Ectodermal cell (in vitro differentiated cells): ENCODE data around the gene ARL8A.
A peak's percentile ranks its signal among the peaks of the same experiment; 100 is the strongest.

Experiments used
- H3K27ac ChIP-seq: 2 replicates; pipeline ENCODE4 v1.7.0; 2013; ENCODE audit warnings: mild to moderate bottlenecking, low read depth, low read length; ENCODE audit not compliant: insufficient read depth, poor library complexity, severe bottlenecking
- H3K27me3 ChIP-seq: 2 replicates; pipeline ENCODE4 v1.7.0; 2013; ENCODE audit warnings: mild to moderate bottlenecking, low read length; ENCODE audit not compliant: insufficient read depth, control insufficient read depth, poor library complexity, severe bottlenecking
- H3K36me3 ChIP-seq: one replicate; pipeline ENCODE4 v1.7.0; 2013; ENCODE audit warnings: low read length; ENCODE audit not compliant: control insufficient read depth, insufficient read depth
- H3K4me1 ChIP-seq: one replicate; pipeline ENCODE4 v1.7.0; 2013; ENCODE audit warnings: low read length; ENCODE audit not compliant: control insufficient read depth, insufficient read depth
- H3K4me3 ChIP-seq: 2 replicates; pipeline ENCODE4 v1.7.0; 2013; ENCODE audit warnings: low read depth, low read length, control low read depth; ENCODE audit not compliant: insufficient read depth
- H3K9me3 ChIP-seq: 2 replicates; pipeline ENCODE4 v1.7.0; 2013; ENCODE audit warnings: mild to moderate bottlenecking, low read length, moderate library complexity; ENCODE audit not compliant: control insufficient read depth
- WGBS, 2 experiments: methylation state at CpG; one replicate each; pipeline ENCODE4 v1.1.7; 2013; ENCODE audit warnings: missing lambda C conversion rate in 2 of 2; 5-methylcytosine and 5-hydroxymethylcytosine counted together

The ARL8A gene

DNA sequence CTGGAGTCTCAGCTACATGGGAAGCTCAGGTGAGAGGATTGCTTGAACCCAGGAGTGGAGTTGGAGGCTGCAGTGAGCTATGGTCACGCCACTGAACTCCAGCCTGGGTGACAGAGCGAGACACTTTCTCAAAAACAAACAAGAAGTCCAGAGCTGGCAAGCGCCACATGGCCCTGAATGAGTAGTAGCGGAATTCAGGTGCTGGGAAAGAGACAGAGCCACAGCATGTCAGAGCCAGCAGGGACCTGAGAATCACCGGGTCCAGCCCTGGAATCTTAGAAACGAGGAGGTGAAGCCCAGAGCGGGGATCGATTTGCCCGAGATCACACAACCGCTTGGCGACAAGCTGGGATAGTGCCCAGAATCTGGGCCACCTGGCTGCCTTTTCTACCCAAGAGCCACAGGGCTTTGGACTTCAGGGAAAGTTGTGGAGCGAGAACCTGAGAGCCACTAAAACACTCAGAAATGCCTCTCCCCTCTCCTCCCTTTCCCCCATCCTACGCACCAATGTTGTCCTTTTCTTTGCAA lies 9.8 kb downstream of the ARL8A start:
- Histone ChIP-seq H3K4me3 (no peak overlapping the region), H3K27ac (no peak overlapping the region), H3K4me1 (peaks cover 11% of the 10 kb centered on the region), H3K27me3 (no peaks in the 10 kb centered on the region), H3K36me3 (peaks cover 10% of the 10 kb centered on the region), H3K9me3 (no peaks in the 10 kb centered on the region)
- 95% methylated on average over 13 of the region's 13 CpGs for WGBS, 2 experiments

DNA sequence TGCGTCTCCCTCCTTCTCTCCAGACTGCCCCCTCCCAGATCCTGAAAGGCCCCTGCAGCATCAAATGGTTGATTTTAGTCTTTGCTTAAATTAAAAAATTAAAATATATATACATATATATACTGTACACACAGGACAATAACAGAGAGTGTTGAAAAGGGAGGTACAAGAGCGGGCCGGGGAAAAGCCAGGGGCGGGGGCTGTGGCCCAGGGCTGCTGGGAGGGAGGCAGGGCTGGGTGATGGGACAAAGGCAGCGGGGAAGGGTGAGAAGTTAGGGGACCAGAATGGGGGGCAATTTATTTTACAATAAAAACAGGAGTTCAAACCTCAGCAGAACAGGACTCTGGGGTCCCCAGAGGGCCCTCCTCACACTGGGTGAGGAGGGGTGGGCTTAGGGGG lies 10.5 kb downstream of the ARL8A start:
- H3K4me3 ChIP-seq: no peak overlapping the region
- H3K4me1 ChIP-seq: peaks cover 11% of the 10 kb centered on the region
- WGBS, 2 experiments: 97 to 98% methylated on average over 5 of the region's 5 CpGs
- no peaks in the 10 kb centered on the region for H3K27me3 ChIP-seq
- no peak overlapping the region for H3K27ac ChIP-seq
- no peaks in the 10 kb centered on the region for H3K9me3 ChIP-seq
- H3K36me3 ChIP-seq: peaks cover 10% of the 10 kb centered on the region

DNA sequence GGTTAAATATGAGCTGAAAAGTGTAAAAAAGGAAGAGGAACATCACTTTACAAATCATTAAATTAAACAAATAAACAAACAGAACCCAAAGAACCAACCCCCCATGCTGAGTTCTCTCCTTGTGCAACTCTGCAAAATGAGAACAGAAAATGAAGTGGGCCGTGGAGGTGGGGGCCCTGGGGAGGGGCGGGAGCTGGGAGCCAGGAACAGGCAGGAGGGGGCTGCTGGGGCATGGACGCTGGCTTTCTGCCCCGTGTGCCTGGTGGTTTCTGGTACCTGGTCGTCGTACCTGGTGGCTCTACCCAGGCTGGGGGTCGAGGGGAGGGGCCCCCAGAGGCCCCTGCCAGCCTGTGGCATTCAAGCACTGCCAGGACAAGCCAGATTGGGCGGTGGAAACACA lies 11.0 kb downstream of the ARL8A start:
- Histone ChIP-seq H3K27ac (no peak overlapping the region), H3K4me1 (peaks cover 11% of the 10 kb centered on the region), H3K4me3 (no peak overlapping the region), H3K27me3 (no peaks in the 10 kb centered on the region), H3K9me3 (no peaks in the 10 kb centered on the region), H3K36me3 (peaks cover 10% of the 10 kb centered on the region)
- 94 to 97% methylated on average over 8 of the region's 8 CpGs for WGBS, 2 experiments

DNA sequence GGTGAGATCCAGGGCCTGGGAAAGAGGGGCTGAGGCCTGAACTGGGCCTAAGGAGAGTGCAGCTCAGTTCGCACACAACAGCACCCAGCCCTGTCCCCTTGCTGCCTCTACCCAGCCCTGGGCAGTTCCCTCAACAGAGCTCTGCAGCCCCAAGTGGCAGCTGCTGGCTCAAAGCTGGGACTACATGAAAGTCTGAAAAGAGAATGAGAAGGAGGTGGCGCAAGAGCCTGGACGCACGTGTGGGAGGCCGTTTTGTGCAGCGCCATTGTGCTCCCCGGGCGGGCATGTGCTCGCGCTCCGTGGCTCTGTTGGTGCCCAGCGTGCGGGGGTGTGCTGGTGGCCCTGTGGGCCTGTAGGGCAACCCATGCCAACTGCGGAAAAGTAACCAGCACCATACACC lies 11.5 kb downstream of the ARL8A start:
- Histone ChIP-seq H3K27ac (no peak overlapping the region), H3K9me3 (no peaks in the 10 kb centered on the region), H3K27me3 (no peaks in the 10 kb centered on the region), H3K4me1 (peaks cover 11% of the 10 kb centered on the region), H3K4me3 (no peak overlapping the region), H3K36me3 (peaks cover 10% of the 10 kb centered on the region)
- 92 to 95% methylated on average over 13 to 14 of the region's 14 CpGs for WGBS, 2 experiments

DNA sequence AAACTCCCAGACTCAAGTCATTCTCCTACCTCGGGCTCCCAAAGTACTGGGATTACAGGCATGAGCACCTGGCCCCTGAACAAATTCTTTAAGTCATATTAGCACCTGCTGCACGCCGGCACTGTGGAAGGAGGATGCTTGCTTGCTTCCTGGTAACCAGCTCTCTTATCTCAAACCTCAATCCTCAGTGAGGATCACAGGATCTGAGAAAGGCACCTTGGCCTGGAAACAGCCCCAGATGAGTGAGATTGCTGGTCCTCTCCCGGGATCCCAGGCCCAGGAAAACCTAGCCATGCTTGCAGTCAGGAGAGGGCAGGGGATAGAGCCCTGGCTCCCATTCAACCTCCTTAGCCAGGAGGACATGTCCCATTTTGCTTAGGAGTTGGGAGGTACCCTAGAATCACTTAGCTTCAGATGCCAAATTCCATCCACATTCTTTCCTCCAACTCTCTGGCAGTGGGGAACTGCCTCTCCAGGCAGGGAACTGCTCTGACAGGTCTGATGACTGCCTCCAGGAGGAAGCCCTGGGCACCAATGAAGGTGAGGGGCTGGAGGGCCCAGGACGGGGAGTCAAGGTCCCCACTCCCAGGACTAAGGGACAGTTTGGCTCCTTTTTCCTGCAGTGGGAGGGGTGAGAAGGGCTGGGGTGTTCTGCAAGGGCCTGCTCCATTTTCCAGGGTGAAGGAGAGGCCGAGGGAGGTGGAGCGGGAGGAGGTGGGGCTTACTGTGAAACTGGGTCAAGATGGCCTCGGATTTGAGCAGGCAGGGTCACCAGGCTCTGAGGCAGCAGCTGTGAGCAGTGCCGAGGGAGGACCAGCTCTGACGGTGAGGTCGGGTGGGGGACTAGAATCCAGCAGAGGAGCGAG lies 12.3 kb downstream of the ARL8A start:
- Histone ChIP-seq H3K27me3 (no peaks in the 10 kb centered on the region), H3K4me3 (no peak overlapping the region), H3K4me1 (peaks cover 11% of the 10 kb centered on the region), H3K9me3 (no peaks in the 10 kb centered on the region), H3K27ac (no peak overlapping the region), H3K36me3 (peaks cover 10% of the 10 kb centered on the region)
- 88 to 89% methylated on average over 12 of the region's 12 CpGs for WGBS, 2 experiments

DNA sequence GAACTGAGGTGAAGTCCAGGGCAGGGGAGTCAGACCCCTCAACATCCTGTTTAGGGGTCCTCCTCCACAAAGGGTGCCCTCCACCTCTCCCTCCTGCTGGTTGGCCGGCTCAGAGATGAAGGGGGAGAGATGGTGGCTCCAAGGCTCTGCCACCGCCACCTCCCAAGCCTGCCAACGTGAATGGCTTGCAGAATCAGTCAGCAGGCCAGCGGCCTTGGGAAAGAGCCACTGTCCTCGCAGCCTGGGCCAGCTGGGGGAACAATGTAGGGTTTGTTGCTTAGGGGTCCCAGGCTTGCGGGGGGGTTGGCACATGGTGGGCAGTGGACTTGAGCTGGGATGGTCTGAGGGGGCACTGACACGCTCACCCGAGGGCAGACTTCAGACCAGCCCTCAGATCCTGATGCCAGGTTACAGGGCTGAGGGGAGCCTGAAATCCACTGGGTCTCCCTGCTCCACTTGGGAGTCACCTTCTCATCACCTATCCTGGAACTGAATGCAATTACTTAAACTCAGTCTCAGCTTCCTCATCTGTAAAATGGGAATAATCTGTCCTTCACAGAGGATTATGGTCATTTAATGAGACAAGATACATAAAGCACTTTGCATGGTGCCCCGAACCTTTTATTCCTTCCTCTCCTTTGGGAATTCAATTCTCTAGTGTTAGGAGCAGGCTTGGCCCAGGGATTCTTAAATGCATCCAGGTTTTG lies 13.6 kb downstream of the ARL8A start:
- Histone ChIP-seq H3K36me3 (peaks cover 10% of the 10 kb centered on the region), H3K27ac (peak overlapping the region; percentile 18), H3K4me3 (no peak overlapping the region), H3K4me1 (peaks cover 11% of the 10 kb centered on the region), H3K9me3 (no peaks in the 10 kb centered on the region), H3K27me3 (no peaks in the 10 kb centered on the region)
- WGBS, 2 experiments: 81 to 82% methylated on average over 9 of the region's 9 CpGs

DNA sequence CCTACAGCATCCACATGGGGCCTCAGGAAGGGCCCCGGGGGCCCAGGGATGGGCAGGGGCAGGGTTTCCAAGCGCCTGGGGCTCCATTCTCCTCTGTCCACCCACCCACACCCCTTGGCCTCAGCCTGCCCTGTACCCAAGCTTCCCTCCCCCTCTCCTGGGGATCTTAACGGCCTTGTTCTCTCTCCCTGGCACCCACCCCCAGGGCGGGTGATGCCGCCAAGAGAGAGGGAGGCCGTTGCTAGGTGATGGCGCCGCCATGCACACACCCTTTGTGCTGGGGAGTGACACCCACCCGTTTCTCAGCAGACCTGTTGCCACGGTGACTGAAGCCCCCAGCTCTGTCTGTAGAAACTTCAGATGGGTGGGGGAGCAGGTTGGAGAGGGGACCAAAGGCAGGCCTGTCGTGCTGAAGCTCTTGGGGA lies 14.2 kb downstream of the ARL8A start:
- Histone ChIP-seq H3K27me3 (no peaks in the 10 kb centered on the region), H3K4me1 (peaks cover 11% of the 10 kb centered on the region), H3K27ac (peak overlapping the region; percentile 62), H3K9me3 (no peaks in the 10 kb centered on the region), H3K4me3 (no peak overlapping the region), H3K36me3 (peaks cover 10% of the 10 kb centered on the region)
- 70 to 79% methylated on average over 11 of the region's 11 CpGs for WGBS, 2 experiments

DNA sequence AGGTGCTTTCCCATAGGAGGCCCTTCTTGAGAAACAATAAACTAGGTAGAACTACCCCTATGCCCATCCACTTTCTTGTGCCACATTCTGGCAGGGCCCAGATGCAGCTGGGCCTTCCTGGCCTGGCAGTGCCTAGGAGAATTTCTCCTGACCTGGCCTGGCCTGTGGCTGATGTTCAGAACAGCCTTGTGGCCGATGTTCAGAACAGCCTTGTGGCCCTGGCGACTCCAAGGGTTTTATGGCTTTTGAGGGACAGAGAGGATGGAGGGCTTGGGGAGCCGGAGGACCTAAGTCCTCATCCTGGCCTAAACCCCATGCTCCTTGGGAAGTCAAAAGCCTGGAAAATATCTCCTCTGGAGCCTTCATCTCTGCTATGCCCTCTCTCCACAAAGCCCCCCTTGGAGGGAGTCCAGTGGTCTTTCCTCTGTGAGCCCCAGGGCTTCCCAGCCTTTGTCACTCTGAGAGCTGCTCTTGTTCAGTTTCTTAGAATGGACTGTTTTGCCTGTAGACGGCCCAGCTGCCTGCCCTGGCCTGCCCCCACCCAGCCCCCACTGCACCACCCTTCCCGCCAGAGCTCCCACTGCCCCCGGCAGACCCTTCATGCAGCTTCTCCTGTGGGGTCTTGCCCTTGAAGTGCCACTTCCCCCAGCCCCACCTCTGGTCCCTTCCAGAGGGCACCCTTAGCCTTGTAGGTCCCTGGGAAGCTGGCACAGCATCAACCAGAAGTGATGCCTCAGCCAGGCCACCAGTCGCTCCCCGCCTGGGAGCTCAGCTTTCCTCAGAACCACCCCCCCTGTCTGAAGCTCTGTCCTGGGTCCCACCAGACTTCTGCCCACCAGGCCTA lies 14.9 kb downstream of the ARL8A start:
- Histone ChIP-seq H3K4me3 (no peak overlapping the region), H3K4me1 (peaks cover 11% of the 10 kb centered on the region), H3K27me3 (no peaks in the 10 kb centered on the region), H3K9me3 (no peaks in the 10 kb centered on the region), H3K27ac (peak overlapping the region; percentile 62), H3K36me3 (peaks cover 7% of the 10 kb centered on the region)
- WGBS, 2 experiments: 90 to 91% methylated on average over 8 of the region's 8 CpGs

DNA sequence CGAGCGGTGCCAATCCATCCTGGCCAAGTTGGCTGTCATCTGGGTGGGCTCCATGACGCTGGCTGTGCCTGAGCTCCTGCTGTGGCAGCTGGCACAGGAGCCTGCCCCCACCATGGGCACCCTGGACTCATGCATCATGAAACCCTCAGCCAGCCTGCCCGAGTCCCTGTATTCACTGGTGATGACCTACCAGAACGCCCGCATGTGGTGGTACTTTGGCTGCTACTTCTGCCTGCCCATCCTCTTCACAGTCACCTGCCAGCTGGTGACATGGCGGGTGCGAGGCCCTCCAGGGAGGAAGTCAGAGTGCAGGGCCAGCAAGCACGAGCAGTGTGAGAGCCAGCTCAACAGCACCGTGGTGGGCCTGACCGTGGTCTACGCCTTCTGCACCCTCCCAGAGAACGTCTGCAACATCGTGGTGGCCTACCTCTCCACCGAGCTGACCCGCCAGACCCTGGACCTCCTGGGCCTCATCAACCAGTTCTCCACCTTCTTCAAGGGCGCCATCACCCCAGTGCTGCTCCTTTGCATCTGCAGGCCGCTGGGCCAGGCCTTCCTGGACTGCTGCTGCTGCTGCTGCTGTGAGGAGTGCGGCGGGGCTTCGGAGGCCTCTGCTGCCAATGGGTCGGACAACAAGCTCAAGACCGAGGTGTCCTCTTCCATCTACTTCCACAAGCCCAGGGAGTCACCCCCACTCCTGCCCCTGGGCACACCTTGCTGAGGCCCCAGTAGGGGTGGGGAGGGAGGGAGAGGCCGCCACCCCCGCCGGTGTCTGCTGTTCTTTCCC lies 16.5 kb downstream of the ARL8A start:
- H3K9me3 ChIP-seq: no peaks in the 10 kb centered on the region
- no peaks in the 10 kb centered on the region for H3K36me3 ChIP-seq
- H3K4me1 ChIP-seq: peaks cover 11% of the 10 kb centered on the region
- no peak overlapping the region for H3K27ac ChIP-seq
- no peak overlapping the region for H3K4me3 ChIP-seq
- 95 to 96% methylated on average over 25 to 26 of the region's 26 CpGs for WGBS, 2 experiments
- H3K27me3 ChIP-seq: no peaks in the 10 kb centered on the region
